Smooth muscle cell of bladder (primary cell): ENCODE results near the gene NMT1. TPM values are rescaled to one million over a fixed set of nuclear protein-coding genes. Genes with fewer than 3 reads are reported as not detected.

Experiments used
- total RNA-seq: library from RNA; depleted of rRNA; stranded (reverse); fragments of >200 nt; gene quantifications from 2 replicates; pipeline ENCODE4 v1.2.3, GENCODE V29; 2014

NMT1 gene
- 64.7 and 94.2 TPM in 2 replicates for total RNA-seq

GRCh38 chr17:45060797-45061605 lies at the start of gene NMT1:
Gene NMT1 (plus strand): TSS chr17:45061317. CDS start chr17:45061330, 13 bp downstream.

DNA sequence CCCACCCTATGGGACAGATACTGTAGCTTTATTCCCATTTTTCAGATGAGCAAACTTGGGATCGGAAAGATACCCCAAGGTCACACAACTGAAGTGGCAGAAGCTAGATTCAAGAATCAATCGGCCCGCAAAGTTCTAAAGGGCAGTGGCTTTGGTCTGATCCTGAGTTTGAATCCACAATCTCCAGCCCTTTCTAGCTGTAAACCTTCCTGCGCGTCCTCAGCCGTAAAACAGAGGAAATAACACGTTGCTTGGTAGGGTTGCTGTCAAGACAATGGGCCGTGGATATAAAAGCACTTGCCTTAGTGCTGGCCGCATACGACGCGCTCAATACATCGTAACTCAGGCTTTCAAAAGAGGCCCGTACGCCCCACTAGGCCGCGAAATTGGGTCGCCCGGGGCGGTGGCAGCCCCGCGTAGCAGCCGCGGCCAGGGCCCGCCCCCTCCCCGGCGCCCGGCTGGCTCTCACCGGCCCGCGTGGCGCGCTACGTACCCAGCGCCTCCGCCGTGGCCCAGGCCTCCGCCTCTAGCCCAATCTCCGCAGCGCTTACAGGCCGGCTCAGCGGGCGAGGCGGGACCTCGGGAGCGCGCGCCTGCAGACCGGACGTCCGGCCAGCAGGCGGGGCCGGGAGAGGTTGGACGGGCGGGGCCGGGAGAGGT lies 9.9 kb upstream of the NMT1 start, which contains the start of gene DCAKD:
Gene DCAKD, minus strand, starts transcription at position 573 of the 660 bp plus-strand sequence. CDS start 16,747 bp downstream, outside the sequence.

GRCh38 chr17:45132320-45132571 lies 71.1 kb downstream of the NMT1 start, which contains the start of gene PLCD3:
Gene PLCD3 (minus strand): TSS chr17:45132515. CDS start chr17:45132410, 105 bp downstream.

DNA sequence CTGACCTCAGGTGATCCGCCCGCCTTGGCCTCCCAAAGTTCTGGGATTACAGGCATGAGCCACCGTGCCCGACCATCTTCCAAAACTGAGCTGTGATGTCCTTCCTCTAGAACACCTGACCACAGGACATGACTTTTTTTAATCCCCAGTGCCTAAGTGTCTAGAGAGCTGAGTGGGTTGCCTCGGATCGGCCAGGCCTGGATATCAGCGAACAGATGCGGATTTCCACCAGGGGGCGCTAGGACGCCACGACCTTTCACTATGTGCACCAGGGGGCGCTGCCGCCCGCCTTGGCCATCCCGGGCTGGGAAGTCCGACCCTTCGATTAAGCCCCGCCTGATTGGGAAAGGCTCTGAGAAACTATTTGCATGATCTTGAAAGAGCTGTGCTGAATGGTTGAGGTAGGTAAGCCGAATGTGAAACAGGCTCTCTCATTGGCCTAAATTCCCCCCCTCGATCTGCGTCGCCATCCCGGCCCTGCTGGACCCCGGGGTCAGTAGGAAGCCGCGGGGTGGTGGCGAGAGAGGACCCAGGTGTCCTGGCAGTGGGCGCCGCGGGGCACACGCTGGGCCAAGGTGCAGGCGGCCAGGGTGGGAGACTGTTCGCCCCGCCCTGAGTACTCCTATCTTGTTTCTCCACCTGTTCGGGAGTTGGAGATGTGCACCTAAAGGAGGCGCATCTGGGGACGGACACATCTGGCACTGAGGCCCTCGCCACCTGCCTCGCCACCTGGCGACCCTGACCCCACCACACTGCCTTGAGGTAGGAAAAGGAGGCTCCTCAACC lies 74.3 kb downstream of the NMT1 start, which contains the start of gene ACBD4:
Gene ACBD4, plus strand, starts transcription at position 496 of the 786 bp plus-strand sequence. CDS start 458 bp downstream, outside the sequence.

DNA sequence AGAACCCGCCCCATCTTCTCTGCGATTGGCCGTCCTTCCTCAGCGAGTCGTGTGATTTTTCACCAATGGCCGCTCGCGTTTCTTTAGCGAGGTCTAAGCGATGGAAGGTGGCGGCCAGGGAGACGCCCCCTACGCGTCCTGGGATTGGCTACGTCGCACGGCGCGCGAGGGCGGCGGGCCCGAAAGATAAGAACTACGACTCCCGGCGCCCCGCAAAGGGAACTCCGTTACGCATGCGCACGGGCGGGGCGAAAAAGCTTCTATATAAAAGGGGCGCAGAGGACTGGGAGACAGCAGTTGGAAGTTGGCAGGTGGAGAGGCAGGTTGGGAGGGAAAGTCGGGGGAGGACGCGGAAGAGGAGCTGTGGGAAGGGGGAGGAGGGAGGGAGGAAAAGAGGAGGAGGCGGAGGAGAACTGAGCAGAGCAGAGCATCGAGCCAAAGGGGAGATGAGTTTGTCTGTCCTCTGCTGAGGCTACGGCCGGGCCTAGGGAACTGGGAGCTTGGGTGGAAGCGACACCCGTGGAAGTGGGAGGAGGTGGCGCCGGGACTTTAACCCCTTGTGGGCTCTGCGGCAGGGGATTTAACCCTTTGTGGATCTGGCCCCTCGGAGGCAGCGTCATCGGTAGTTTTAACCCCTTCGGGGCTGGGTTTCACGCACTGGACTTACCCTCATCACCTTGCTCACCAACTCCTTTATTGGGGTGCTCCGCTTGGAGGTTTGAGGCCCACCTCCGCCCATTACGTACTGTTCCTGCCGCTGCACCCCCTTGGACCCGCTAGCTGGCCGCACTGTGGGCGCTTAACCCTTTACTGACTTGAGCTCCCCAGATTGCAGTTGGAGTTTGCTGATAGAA lies 87.3 kb downstream of the NMT1 start, which contains the start of gene HEXIM1:
Gene HEXIM1, plus strand, starts transcription at position 293 of the 854 bp plus-strand sequence. CDS start 716 bp downstream, outside the sequence.

Other genes starting within 250 kb of the NMT1 start
- 5.1 and 7.1 TPM in 2 replicates for gene GJC1, start 231.0 kb upstream of the NMT1 start, total RNA-seq
- not detected in 2 replicates for gene HIGD1B, start 213.4 kb upstream of the NMT1 start, total RNA-seq
- gene EFTUD2, start 161.9 kb upstream of the NMT1 start, total RNA-seq, result 82.4 and 91.2 TPM in 2 replicates
- 0.14 TPM in 1 of 2 replicates, not detected in the other for gene GFAP, start 145.8 kb upstream of the NMT1 start, total RNA-seq
- 0.09 and 0.71 TPM in 2 replicates for gene KIF18B, start 113.5 kb upstream of the NMT1 start, total RNA-seq
- gene C1QL1, start 93.0 kb upstream of the NMT1 start, total RNA-seq, result 0.18 and 0.28 TPM in 2 replicates
- gene DCAKD, start 9.7 kb upstream of the NMT1 start, total RNA-seq, result 23.9 and 30.6 TPM in 2 replicates
- 21.3 and 21.7 TPM in 2 replicates for gene PLCD3, start 71.2 kb downstream of the NMT1 start, total RNA-seq
- gene ACBD4, start 74.4 kb downstream of the NMT1 start, total RNA-seq, result 8.1 and 9.3 TPM in 2 replicates
- gene HEXIM1, start 87.2 kb downstream of the NMT1 start, total RNA-seq, result 6.0 and 14.9 TPM in 2 replicates
- gene HEXIM2, start 100.6 kb downstream of the NMT1 start, total RNA-seq, result 7.3 and 10.7 TPM in 2 replicates
- 7.9 and 11.8 TPM in 2 replicates for gene FMNL1, start 160.6 kb downstream of the NMT1 start, total RNA-seq
- 0.09 and 0.14 TPM in 2 replicates for gene SPATA32, start 200.8 kb downstream of the NMT1 start, total RNA-seq